A549 (cell line): Measurements from ENCODE around the gene EYA3. TPM values are rescaled to one million over a fixed set of nuclear protein-coding genes. Genes with fewer than 3 reads are reported as not detected.

Source experiments
- ATAC-seq, 2 experiments: fragments of 200-7000 bp in 1 of 2; fragments of >200 bp in 1 of 2; cut with Nextera tagmentation in 1 of 2; cut with Tn5 transposase in 1 of 2; 3 replicates each; pipeline versions ENCODE4 v1.8.0 to v1.9.1; 2018 to 2020; ENCODE audit warnings: mild to moderate bottlenecking in 1 of 2, moderate library complexity in 1 of 2
- CTCF ChIA-PET: fragments of 300-600 bp; sonication (Branson Sonifier 250); formaldehyde crosslinking; extraction: SDS; loops from one replicate; lab custom pipeline; 2021; ENCODE audit warnings: antibody characterized with exemption, inconsistent platforms; lab: Yijun Ruan, JAX
- POLR2A ChIA-PET: fragments of 350-600 bp; formaldehyde crosslinking; extraction: SDS; loops from one replicate; lab custom pipeline; 2021; ENCODE audit warnings: antibody characterized with exemption, inconsistent platforms; lab: Yijun Ruan, JAX
- DNase-seq, 2 experiments: peaks; one replicate each; pipeline versions ENCODE4 v3.0.0 to v3.0.0-alpha.2; 2011 to 2016; ENCODE audit warnings: low read depth in 1 of 2, low spot score in 1 of 2
- FAIRE-seq: peaks from 2 replicates; lab custom pipeline; 2011; peaks lifted over from hg19 to GRCh38; lab: Jason Lieb, UNC
- H3K27ac ChIP-seq, 2 experiments: fragments of >200 bp; sonication (Bioruptor Twin); formaldehyde crosslinking; 3 replicates each; pipeline ENCODE4 v1.5.1; 2016 to 2017
- H3K4me1 ChIP-seq: fragments of >200 bp; sonication (Bioruptor Twin); formaldehyde crosslinking; 3 replicates; pipeline ENCODE4 v1.6.1; 2016
- H3K4me2 ChIP-seq: fragments of >200 bp; sonication (Bioruptor Twin); formaldehyde crosslinking; 3 replicates; pipeline ENCODE4 v1.6.1; 2016
- H3K4me3 ChIP-seq: fragments of >200 bp; sonication (Bioruptor Twin); formaldehyde crosslinking; 3 replicates; pipeline ENCODE4 v1.5.1; 2016
- H3K9me3 ChIP-seq: fragments of >200 bp; sonication (Bioruptor Twin); formaldehyde crosslinking; 3 replicates; pipeline ENCODE4 v1.6.1; 2016
- CEBPB ChIP-seq, 2 experiments: fragments of >200 bp in 1 of 2; sonication (Bioruptor Twin) in 1 of 2; formaldehyde crosslinking in 1 of 2; IDR thresholded peaks; 2 replicates each; pipeline ENCODE4 v1.6.1; 2012 to 2016
- CHD2 ChIP-seq: fragments of 150-350 bp; IDR thresholded peaks from 2 replicates; pipeline ENCODE4 v1.6.1; 2014; ENCODE audit warnings: low read length; ENCODE audit not compliant: partially characterized antibody
- CHD4 ChIP-seq: fragments of 200-600 bp; sonication (generic); IDR thresholded peaks from 2 replicates; pipeline ENCODE4 v1.6.1; 2016; ENCODE audit warnings: antibody characterized with exemption, mild to moderate bottlenecking, borderline replicate concordance
- CTCF ChIP-seq: fragments of >200 bp; sonication (Bioruptor Twin); formaldehyde crosslinking; IDR thresholded peaks from 3 replicates; pipeline ENCODE4 v1.5.1; 2016
- E2F6 ChIP-seq: IDR thresholded peaks from 2 replicates; pipeline ENCODE4 v1.6.1; 2012; ENCODE audit warnings: low read depth, borderline replicate concordance
- ESRRA ChIP-seq: fragments of 150-350 bp; IDR thresholded peaks from 2 replicates; pipeline ENCODE4 v1.6.1; 2014; ENCODE audit warnings: mild to moderate bottlenecking, low read length, borderline replicate concordance
- FOSB ChIP-seq: fragments of 250-450 bp; sonication (Bioruptor Pico); IDR thresholded peaks from 2 replicates; pipeline ENCODE4 v1.5.0; 2020; ENCODE audit warnings: mild to moderate bottlenecking, moderate library complexity
- FOXS1 ChIP-seq: fragments of 250-450 bp; sonication (Bioruptor Pico); IDR thresholded peaks from 2 replicates; pipeline ENCODE4 v1.5.0; 2020; ENCODE audit warnings: mild to moderate bottlenecking, moderate library complexity
- GATA3 ChIP-seq: IDR thresholded peaks from 2 replicates; pipeline ENCODE4 v1.6.1; 2012; ENCODE audit warnings: borderline replicate concordance
- HDAC2 ChIP-seq: fragments of 200-600 bp; sonication (generic); IDR thresholded peaks from 2 replicates; pipeline ENCODE4 v1.6.1; 2016
- HOXB13 ChIP-seq: fragments of 250-450 bp; sonication (Bioruptor Pico); IDR thresholded peaks from 2 replicates; pipeline ENCODE4 v1.5.0; 2020; ENCODE audit warnings: low read depth, mild to moderate bottlenecking, moderate library complexity
- HOXB5 ChIP-seq: fragments of 250-450 bp; sonication (Bioruptor Pico); IDR thresholded peaks from 2 replicates; pipeline ENCODE4 v1.5.0; 2020; ENCODE audit warnings: mild to moderate bottlenecking, moderate library complexity
- KDM1A ChIP-seq: fragments of 200-600 bp; sonication (generic); IDR thresholded peaks from 2 replicates; pipeline ENCODE4 v1.6.1; 2016; ENCODE audit warnings: low read depth, mild to moderate bottlenecking
- NFE2L2 ChIP-seq: fragments of 150-350 bp; conservative IDR thresholded peaks from 2 replicates; pipeline ENCODE4 v1.6.1; 2014; ENCODE audit warnings: low read length
- PBX3 ChIP-seq: IDR thresholded peaks from 2 replicates; pipeline ENCODE4 v1.6.1; 2012
- RCOR1 ChIP-seq: fragments of 150-350 bp; IDR thresholded peaks from 2 replicates; pipeline ENCODE4 v1.6.1; 2014; ENCODE audit warnings: antibody characterized with exemption, low read length, low read depth
- SMC3 ChIP-seq: fragments of >200 bp; sonication (Bioruptor Twin); formaldehyde crosslinking; IDR thresholded peaks from 3 replicates; pipeline ENCODE4 v1.6.1; 2018; ENCODE audit warnings: inconsistent platforms
- SREBF2 ChIP-seq: fragments of 450-650 bp; IDR thresholded peaks from 2 replicates; pipeline ENCODE4 v1.6.1; 2014; ENCODE audit warnings: mild to moderate bottlenecking, moderate library complexity
- TP53 ChIP-seq: fragments of 250-450 bp; sonication (Bioruptor Pico); IDR thresholded peaks from 2 replicates; pipeline ENCODE4 v1.5.0; 2021; ENCODE audit warnings: mild to moderate bottlenecking, moderate library complexity
- USF2 ChIP-seq: fragments of 450-650 bp; IDR thresholded peaks from 2 replicates; pipeline ENCODE4 v1.6.1; 2014; ENCODE audit warnings: antibody characterized with exemption
- WGBS: methylation state at CpG from one replicate; pipeline ENCODE4 v1.1.6; 2017; ENCODE audit errors: missing lambda C conversion rate; 5-methylcytosine and 5-hydroxymethylcytosine counted together
- polyA plus RNA-seq, 4 experiments: library from polyadenylated mRNA; depleted of rRNA in 3 of 4; stranded (reverse); fragments of >200 nt; fragmentation: RNase III in 1 of 4; extraction: RNeasy Plus Mini Kit Qiagen cat#74134 plus additional on column Dnase treatment in 1 of 4; gene quantifications; 2 replicates in 3 of 4; 3 replicates in 1 of 4; pipeline ENCODE4 v1.2.3, GENCODE V29; 2011 to 2017
- TF ChIP-seq, protein P1 (sequence below): fragments of 250-450 bp; sonication (Bioruptor Pico); IDR thresholded peaks from 2 replicates; pipeline ENCODE4 v1.5.0; 2021; ENCODE audit warnings: mild to moderate bottlenecking, moderate library complexity, borderline replicate concordance
- TF ChIP-seq, protein P2 (sequence below): fragments of >200 bp; sonication (Bioruptor Twin); formaldehyde crosslinking; IDR thresholded peaks from 2 replicates; pipeline ENCODE4 v1.6.1; 2016
- TF ChIP-seq, protein P3 (sequence below): fragments of 250-450 bp; sonication (Bioruptor Pico); IDR thresholded peaks from 2 replicates; pipeline ENCODE4 v1.5.0; 2020; ENCODE audit warnings: low read depth, mild to moderate bottlenecking, moderate library complexity

EYA3 gene
- polyA plus RNA-seq, 2 of the 4 experiments (the other 2 are of a cell fraction) = 5.7 to 9.3 TPM

- TF ChIP-seq E2F6 (no peak), SREBF2 (no peak), CHD4 (no peak), NFE2L2 (no peak)
These were observed 97.4 kb downstream of the EYA3 start (continued) for GRCh38 chr1:27990920-27991537.

- no peak for FAIRE-seq
- CTCF ChIA-PET = interaction anchor here (0.7 to 12.2 kb wide), 4 partner anchors 10 to 228 kb away, joined by 3 to 126 read pairs (median 12); no protein-coding TSS in a partner anchor
- peaks cover 7% of the 10 kb centered on the region; the same call in 2 of the 3 replicates for H3K4me1 ChIP-seq
- TF ChIP-seq RCOR1 (no peak), KDM1A (no peak), CHD2 (no peak), ESRRA (no peak), SMC3 (no peak), HDAC2 (no peak)
- TF ChIP-seq, protein P1, sequence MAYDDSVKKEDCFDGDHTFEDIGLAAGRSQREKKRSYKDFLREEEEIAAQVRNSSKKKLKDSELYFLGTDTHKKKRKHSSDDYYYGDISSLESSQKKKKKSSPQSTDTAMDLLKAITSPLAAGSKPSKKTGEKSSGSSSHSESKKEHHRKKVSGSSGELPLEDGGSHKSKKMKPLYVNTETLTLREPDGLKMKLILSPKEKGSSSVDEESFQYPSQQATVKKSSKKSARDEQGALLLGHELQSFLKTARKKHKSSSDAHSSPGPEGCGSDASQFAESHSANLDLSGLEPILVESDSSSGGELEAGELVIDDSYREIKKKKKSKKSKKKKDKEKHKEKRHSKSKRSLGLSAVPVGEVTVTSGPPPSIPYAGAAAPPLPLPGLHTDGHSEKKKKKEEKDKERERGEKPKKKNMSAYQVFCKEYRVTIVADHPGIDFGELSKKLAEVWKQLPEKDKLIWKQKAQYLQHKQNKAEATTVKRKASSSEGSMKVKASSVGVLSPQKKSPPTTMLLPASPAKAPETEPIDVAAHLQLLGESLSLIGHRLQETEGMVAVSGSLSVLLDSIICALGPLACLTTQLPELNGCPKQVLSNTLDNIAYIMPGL (CRISPR knock-in tag) = no peak
- TF ChIP-seq, all 56 proteins: peak for 0
- WGBS = 87% methylated on average over 3 of the region's 3 CpGs
- DNase-seq (no peak), ATAC-seq (no peak)
- no peak overlapping the region for H3K4me2 ChIP-seq
- no peak overlapping the region for H3K4me3 ChIP-seq
- POLR2A ChIA-PET = no interaction called here
- H3K9me3 ChIP-seq = no peaks in the 10 kb centered on the region
- no peak overlapping the region for H3K27ac ChIP-seq
These were observed 107.3 kb downstream of the EYA3 start for GRCh38 chr1:27981145-27981544.

GRCh38 chr1:27980216-27980845, 108.1 kb downstream of the EYA3 start:
- no peaks in the 10 kb centered on the region for H3K9me3 ChIP-seq
- H3K4me2 ChIP-seq = no peak overlapping the region
- no peak overlapping the region for H3K27ac ChIP-seq
- TF ChIP-seq FOXS1 (CRISPR knock-in tag) = no peak
- no peak for TF ChIP-seq FOSB (CRISPR knock-in tag)
- no peak for TF ChIP-seq NFE2L2
- no peak for TF ChIP-seq HOXB5 (CRISPR knock-in tag)
- TF ChIP-seq, protein P2, sequence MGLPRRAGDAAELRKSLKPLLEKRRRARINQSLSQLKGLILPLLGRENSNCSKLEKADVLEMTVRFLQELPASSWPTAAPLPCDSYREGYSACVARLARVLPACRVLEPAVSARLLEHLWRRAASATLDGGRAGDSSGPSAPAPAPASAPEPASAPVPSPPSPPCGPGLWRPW = no peak
- TF ChIP-seq GATA3 = no peak
- TF ChIP-seq HOXB13 (CRISPR knock-in tag) = no peak
- no peak for FAIRE-seq
- H3K4me3 ChIP-seq = no peak overlapping the region
- no peak for ATAC-seq
- DNase-seq = no peak
- ChIA-PET CTCF (interaction anchor here (0.7 to 12.2 kb wide), 15 partner anchors 8 to 229 kb away, joined by 3 to 126 read pairs (median 6); no protein-coding TSS in a partner anchor), POLR2A (interaction anchor here (0.6 to 1.0 kb wide), 2 partner anchors 21 to 310 kb away, joined by 3 read pairs; partner anchors contain the start of gene XKR8)
- peaks cover 7% of the 10 kb centered on the region; the same call in 2 of the 3 replicates for H3K4me1 ChIP-seq
- 100% methylated on average over 1 of the region's 1 CpG for WGBS

- no peak overlapping the region for H3K4me2 ChIP-seq
- no peak overlapping the region for H3K4me3 ChIP-seq
- H3K9me3 ChIP-seq = no peaks in the 10 kb centered on the region
- ChIA-PET POLR2A (interaction anchor here (1.0 kb wide), 1 partner anchor 20 kb away, joined by 3 read pairs; the partner anchor contains the start of gene XKR8), CTCF (interaction anchor here (0.7 to 12.2 kb wide), 19 partner anchors 9 to 145 kb away, joined by 3 to 126 read pairs (median 5); no protein-coding TSS in a partner anchor)
- H3K4me1 ChIP-seq = peaks cover 7% of the 10 kb centered on the region; the same call in 2 of the 3 replicates
- no peak overlapping the region for H3K27ac ChIP-seq
- ATAC-seq = peak; percentile 33 to 39; a peak in 3 of 6 replicates
- WGBS = 3% methylated on average over 2 of the region's 2 CpGs
- no peak for FAIRE-seq
- DNase-seq = no peak
- TF ChIP-seq USF2 = no peak
- TF ChIP-seq CEBPB (IDR thresholded peaks at IDR 0.05) = no peak
- no peak for TF ChIP-seq TP53
- no peak for TF ChIP-seq PBX3
- TF ChIP-seq, protein P3, sequence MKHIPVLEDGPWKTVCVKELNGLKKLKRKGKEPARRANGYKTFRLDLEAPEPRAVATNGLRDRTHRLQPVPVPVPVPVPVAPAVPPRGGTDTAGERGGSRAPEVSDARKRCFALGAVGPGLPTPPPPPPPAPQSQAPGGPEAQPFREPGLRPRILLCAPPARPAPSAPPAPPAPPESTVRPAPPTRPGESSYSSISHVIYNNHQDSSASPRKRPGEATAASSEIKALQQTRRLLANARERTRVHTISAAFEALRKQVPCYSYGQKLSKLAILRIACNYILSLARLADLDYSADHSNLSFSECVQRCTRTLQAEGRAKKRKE (CRISPR knock-in tag) = no peak
- peak; percentile 5; the same call in 1 of the 3 replicates for TF ChIP-seq CTCF
These were observed 108.6 kb downstream of the EYA3 start for GRCh38 chr1:27979859-27980201.
